GM18507 (cell line): ENCODE data around the gene RET.
"Not testable (repeated sequence)": the region's sequence is repeated elsewhere in the genome, so short reads cannot be mapped to it uniquely, and the experiment has no call there.

ENCODE experiments used
- DNase-seq: peaks from one replicate; pipeline ENCODE4 v3.0.0; 2011; ENCODE audit warnings: low read depth; ENCODE audit not compliant: insufficient read length; ENCODE audit errors: extremely low spot score
- FAIRE-seq: peaks from 2 replicates; lab custom pipeline; 2011; peaks lifted over from hg19 to GRCh38; lab: Jason Lieb, UNC

The RET gene

DNA sequence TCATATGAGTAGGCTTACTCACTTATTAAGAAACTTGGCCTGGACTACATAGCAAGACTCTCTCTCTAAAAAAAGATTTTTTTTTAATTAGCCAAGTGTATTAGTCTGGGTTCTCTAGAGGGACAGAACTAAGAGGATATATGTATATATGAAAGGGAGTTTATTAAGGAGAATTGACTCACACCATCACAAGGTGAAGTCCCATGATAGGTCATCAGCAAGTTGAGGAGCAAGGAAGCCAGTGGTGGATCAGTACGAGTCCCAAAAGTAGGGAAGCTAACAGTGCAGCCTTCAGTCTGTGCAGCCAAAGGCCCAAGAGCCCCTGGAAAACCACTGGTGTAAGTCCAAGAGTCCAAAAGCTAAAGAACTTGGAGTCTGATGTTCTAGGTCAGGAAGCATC is 69.1 kb downstream of the RET start:
- FAIRE-seq: not testable (repeated sequence)

DNA sequence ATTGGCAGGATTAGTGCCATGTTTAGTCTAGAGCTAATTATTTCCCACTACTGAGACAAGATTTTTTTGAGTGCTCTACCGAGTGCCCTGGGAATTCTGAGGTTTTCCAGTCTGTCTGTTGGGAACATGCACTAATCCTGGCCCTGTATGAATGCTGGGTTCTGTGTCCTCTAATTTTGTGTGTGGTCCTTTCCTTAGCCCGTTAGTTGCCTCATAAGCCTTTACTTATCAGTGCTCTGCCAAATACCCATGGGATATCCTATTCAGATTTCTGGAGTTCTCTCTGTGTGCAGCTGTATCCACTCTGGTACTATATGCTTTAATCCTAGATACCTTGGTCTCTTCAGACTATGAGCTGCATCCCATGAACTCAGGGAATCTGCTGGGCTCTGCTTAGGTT is 74.5 kb downstream of the RET start:
- no peak for DNase-seq

More for the DNA sequence above, 69.1 kb downstream of the RET start:
- not testable (repeated sequence) for DNase-seq

DNA sequence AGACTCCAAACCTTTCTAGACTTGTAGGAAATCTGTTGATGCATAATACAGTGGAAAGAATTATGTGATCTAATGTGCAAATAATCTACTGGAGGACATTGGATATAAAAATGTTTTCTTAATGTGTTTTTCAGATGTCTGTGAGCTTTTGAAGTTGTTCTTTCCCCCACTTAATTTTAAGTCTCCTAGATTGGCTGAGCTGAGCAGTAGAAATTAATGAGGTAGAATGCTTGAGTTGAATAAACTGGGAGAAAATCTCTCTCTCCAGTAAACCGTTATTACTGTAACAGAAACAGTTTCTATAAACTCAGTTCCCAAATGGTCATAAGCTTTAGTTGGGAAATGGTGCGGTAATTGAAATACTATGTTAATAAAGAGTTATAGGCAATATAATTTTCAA is 77.0 kb downstream of the RET start:
- no peak for FAIRE-seq
- DNase-seq: no peak

More for the DNA sequence above, 74.5 kb downstream of the RET start:
- FAIRE-seq: no peak

DNA sequence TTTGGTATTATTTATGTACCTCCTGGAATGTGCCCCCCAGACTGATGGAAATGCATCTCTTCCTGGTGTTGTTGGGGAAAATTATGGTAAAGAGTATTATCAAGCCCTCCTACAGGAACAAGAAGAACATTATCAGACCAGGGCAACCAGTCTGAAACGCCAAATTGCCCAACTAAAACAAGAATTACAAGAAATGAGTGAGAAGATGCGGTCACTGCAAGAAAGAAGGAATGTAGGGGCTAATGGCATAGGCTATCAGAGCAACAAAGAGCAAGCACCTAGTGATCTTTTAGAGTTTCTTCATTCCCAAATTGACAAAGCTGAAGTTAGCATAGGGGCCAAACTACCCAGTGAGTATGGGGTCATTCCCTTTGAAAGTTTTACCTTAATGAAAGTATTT is 78.4 kb downstream of the RET start:
- no peak for DNase-seq
- no peak for FAIRE-seq

DNA sequence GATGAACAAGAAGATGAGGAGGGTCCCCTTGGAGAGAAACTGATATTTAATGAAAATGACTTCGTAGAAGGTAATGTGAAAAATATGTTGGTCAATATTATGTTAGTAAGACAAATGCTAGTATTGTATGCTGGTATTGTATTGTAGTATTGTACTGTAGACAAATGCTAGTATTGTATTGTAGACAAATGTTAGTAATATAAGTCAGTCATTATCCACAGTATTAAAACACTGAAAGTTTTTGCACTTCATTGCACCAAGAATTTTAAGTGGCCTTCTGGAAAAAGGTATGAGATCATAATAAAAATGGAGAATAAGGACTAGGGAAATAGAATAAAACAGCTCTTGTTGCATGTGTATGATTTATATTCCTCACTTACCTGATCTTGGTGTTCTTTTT is 78.9 kb downstream of the RET start:
- FAIRE-seq (no peak), DNase-seq (no peak)

DNA sequence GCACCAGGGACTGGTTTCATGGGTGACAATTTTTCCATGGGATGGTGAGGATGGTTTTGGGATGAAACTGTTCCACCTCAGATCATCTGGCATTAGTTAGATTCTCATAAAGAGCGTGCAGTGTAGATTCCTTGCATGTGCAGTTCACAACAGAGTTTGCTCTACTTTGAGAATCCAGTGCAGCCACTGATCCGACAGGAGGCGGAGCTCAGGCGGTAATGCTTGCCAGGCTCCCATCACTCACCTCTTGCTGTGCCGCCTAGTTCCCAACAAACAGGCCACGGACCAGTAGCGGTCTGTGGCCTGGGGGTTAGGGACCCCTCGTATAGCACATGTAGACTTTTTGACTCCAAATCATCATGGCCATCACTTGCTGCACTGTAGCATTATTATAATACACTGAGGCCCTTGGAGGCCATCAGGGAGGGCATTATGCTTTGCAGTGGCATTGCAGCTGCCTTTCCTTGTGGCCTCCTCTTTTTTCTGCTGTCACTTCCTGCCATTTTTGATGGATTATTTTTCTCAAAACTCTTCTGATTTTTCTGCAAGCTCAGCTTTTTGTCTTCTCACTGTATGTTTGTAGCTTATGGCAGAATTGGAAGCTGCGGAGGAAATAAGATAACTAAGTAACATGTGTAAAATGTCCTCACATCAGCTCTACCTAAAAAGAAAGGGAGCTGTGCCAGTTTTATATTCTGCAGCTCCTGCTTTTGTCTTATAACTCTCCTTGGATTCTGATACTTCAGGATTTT is 79.9 kb downstream of the RET start:
- no peak for FAIRE-seq

DNA sequence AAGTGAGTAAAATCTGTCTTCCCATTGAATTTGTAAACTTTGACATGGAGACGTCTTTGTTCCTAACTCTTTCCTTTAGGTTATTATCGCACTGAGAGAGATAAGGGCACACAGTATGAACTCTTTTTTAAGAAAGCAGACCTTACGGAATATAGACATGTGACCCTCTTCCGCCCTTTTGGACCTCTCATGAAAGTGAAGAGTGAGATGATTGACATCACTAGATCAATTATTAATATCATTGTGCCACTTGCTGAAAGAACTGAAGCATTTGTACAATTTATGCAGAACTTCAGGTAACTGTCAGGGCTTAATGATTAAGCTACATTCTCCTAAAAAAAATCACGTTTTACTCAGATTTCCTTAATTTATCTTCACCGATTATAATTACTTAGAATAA is 81.8 kb downstream of the RET start:
- FAIRE-seq (no peak), DNase-seq (no peak)

More for the DNA sequence above, 79.9 kb downstream of the RET start:
- no peak for DNase-seq

DNA sequence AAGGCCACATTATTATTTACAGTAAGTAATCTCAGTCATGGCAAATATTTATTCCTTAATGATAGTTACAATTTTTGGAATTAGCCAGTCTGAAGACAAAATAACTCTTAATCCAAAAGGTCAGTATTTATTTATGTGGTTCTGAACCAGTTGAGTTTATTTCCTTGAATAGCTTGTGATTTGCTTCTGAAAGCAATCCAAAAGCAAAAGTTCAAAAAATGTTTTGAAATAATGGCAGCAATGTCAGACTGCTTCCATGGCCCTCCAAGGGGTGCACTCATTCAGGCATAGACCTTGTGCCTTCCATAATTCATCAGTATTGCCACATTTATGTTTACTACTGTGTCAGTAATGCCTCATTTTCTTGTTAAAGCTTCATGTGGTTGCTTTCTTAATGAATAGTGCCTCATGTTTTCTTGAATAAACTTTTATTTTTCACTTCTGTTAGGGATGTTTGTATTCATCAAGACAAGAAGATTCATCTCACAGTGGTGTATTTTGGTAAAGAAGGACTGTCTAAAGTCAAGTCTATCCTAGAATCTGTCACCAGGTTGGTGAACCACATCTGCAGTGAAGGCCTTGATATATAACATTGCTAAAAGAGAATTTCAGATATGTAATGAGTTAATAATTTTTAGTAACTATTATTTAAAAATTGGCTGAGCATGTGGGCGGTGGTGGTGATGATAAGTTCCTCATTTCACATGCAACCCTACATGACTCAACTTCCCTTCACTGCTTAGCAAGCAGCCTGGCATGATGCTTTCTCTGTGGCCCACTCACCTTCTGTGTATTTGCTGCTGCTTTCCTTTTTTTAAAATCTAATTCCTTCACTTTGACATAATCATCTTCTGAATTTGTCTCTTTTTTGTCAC is 83.4 kb downstream of the RET start:
- FAIRE-seq: no peak
- DNase-seq: no peak

DNA sequence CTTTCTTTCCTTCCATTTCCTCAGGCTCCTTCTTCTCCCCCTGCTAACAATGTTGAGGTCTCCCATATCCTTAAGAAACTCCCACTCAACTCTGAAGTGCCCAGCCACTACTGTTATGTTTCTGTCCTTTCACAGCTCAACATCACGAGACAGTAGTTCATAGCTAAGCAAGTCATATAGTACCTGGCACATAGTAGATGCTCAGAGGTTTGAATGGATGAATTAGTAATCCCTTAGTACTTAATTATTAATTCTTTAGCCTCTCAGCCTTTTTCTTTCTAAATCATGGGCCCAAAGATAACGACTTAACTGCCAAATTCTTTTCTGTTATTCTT is 84.0 kb downstream of the RET start:
- no peak for DNase-seq
- FAIRE-seq: peak; percentile 80

DNA sequence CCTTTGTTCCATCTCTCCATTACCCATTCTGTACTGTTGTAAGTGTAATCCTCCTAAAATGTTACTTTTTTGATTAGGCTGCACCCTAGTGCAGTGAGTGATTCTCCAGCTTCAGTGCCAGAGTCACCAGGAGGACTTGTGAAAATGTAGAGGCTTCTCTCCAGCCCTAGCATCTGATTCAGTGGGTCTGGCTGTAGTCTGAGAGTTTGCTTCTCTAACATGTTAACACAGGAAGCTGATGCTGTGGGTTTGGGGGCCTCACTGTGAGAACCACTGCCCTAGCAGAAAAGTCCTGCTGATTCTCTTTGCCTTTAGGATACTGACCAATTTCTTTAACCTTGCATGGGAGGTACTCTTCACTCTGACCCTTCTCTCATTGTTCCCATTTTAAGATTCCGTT is 85.7 kb downstream of the RET start:
- no peak for FAIRE-seq
- no peak for DNase-seq

DNA sequence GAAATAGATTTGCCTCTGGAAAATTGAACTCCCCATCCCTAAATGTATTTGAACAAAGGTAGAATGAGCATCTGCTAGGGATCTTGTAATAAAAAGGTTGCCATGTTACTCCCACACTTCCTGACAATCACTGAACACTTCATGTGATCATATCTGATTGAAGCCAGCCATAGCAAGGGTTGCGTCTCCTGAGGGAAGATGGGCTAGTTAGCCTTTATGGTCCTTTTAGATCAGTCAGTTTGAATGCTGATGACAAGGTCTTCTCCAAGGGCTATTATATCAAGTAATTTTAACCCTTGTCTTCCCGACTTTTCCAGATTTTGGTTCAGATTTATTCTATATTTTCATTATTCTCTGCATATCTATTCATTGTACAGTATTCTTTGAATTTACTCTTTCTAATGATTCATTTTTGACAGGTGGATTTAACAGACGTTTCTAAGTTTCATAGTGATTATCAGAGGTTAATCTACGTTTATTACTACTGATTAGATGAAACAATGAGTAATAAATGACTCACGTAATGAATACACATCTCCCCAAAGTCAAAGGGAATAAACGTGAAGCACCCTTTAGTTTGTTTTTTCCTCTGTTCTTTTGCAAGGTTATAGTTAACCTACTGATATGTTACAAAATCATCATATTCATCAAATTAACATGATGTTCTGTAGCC is 89.5 kb downstream of the RET start:
- no peak for DNase-seq
- no peak for FAIRE-seq

DNA sequence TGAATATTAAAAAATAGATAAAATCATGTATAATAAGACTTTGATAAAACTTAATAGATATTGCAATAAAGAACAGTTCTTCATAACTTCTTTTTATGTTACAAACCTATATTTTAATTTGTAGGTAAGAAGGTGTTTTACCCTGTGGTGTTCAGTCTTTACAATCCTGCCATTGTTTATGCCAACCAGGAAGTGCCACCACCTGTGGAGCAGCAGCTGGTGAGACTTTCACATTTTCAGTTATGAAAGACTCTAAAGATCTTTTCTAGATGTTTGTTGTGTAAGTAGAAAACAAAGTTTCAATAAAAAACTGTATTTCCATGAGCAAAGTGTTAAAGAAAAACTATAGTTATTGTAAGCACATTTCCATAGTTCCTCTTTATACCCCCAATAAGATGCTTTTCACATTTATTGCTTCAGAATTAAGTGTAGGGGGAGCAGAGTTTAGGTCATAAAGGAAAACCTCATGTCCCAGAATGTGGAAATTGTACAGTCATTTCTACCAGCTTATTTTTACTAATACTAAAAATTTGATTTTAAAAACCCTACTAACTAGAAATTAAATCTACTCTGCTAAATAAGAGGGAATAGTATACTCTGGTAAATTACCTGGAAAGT is 90.1 kb downstream of the RET start:
- DNase-seq (no peak), FAIRE-seq (peak; percentile 29)

DNA sequence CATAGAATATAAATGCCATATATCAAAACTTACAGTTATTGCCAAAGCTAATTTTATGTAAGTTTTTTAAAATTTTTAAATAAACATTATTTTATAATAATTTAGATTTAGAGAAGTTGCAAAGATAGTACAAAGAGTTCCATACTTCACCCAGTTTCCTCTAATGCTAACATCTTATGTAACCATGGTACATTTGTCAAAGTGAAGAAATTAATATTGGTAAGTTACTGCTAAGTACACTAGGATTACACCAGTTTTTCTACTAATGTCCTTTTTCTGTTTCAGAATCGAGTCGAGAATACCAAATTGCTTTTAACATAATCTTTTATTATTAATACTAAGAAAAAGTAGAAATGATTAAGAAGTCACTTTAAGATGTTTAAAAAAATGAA is 90.6 kb downstream of the RET start:
- FAIRE-seq: no peak
- DNase-seq: no peak

DNA sequence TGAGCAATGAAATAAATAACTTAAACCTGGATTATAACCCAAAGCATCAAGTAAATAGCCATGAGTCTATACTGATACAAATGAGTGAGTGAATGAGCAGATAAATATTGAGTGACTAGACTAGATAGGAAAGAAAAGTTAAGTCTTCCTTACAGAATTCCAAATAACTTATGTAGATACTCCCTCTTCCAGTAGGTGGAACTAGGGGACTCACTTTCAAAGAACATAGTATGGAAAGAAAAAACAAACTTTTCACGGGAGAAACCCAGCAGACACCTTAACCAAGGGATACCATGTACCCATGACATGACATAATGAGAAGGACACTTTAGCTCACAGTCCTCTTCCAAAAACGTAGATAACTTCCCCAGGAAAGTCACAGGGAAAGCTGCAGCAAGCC is 93.6 kb downstream of the RET start:
- DNase-seq (no peak), FAIRE-seq (no peak)

DNA sequence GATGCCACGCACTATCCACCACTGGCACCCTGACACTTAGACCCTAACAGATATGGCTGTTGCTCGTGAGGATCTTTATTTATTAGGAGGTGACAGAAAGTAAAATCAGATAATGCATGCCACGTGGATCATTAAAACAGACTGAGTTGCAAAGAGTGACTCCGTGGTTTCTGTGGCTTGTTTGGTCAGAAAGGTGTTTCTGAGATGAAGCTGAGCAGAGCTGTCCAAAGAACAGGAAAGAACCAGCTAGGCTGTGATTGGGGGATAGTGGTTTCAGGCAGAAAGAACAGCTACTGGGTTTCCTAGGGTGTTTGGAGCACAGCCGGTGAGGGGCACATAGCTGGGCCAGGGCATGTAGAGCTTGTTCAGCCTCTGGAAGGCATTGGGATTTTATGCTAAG is 95.8 kb downstream of the RET start:
- DNase-seq (no peak), FAIRE-seq (no peak)

DNA sequence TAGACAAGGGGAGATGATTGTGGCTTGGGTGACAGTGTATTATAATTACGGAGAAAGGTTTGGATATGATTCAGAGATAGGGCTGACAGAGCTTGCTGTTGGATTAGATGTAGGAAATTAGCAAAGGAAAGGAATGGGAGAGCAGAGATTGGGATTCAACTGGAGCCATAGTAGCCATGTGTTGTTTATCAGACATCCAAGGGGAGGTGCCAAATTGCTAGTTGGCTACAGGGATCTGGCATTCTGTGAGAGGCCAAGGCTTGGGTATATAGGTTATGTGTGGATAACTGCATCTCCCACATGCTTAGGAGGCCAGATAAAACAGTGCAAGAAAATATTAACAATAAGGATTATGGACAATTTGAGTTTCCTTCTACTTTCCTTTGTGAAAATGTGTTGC is 96.3 kb downstream of the RET start:
- FAIRE-seq (no peak), DNase-seq (no peak)

DNA sequence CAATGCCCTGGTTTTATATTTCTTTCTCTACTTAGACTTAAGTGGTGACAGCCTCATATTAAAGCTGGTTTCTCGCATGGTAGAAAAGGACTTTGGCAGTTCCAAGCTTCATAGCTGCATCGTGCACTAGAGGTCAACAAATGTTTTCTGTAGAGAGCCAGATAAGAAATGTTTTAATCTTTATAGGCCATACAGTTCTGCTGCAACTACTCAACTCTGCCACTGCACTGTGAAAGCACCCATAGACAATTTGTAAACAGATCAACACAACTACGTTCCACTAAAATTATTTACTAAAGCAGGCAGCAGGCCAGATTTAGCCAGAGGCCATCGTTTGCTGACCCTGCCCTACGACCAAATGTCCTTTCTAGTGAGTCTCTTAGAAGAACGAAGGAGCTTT is 98.1 kb downstream of the RET start:
- FAIRE-seq: no peak

DNA sequence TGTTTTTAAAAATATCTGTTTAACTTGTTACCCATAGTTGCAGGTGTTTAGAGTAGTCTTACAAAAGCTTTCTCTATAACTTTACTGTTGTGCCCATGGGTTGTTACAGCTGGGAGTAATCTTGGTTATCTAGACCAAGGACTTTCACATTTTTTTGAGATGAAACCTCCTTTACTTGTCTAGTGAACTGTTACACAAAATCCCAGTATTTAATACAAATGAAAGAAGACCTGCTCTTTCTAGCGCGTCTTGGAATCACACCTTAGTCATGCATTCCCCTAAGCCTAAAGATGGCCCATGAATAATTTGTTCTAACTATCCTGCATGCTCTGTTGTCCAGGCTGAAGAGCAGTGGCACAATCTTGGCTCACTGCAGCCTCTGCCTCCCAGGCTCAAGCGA is 99.4 kb downstream of the RET start:
- DNase-seq (no peak), FAIRE-seq (no peak)

More for the DNA sequence above, 98.1 kb downstream of the RET start:
- no peak for DNase-seq

DNA sequence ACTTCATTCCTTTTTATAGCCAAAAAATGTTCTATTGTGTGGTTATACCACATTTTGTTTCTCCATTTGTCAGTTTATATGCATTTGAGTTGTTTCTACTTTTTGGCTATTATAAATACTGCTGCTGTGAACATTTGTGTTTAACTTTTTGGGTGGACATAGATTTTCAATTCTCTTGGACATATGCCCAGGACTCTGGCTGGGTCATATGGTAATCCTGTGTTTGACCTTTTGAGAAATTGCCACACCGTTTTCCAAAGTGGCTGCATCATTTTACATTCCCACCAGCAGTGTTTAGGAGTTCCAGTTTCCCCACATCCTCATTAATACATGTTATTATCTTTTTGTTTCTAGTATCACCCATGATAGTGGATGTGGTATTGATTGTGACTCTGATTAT is 100.7 kb downstream of the RET start:
- no peak for FAIRE-seq
- DNase-seq: no peak
